NCI-H1417 treated with DMSO at 0.1 percent for 48 hours (cell line): ENCODE measurements around the gene ITPK1.

Experiments
- DNase-seq: peaks from one replicate; lab custom pipeline; 2025; lab: John Stamatoyannopoulos, UW

Gene ITPK1

DNA sequence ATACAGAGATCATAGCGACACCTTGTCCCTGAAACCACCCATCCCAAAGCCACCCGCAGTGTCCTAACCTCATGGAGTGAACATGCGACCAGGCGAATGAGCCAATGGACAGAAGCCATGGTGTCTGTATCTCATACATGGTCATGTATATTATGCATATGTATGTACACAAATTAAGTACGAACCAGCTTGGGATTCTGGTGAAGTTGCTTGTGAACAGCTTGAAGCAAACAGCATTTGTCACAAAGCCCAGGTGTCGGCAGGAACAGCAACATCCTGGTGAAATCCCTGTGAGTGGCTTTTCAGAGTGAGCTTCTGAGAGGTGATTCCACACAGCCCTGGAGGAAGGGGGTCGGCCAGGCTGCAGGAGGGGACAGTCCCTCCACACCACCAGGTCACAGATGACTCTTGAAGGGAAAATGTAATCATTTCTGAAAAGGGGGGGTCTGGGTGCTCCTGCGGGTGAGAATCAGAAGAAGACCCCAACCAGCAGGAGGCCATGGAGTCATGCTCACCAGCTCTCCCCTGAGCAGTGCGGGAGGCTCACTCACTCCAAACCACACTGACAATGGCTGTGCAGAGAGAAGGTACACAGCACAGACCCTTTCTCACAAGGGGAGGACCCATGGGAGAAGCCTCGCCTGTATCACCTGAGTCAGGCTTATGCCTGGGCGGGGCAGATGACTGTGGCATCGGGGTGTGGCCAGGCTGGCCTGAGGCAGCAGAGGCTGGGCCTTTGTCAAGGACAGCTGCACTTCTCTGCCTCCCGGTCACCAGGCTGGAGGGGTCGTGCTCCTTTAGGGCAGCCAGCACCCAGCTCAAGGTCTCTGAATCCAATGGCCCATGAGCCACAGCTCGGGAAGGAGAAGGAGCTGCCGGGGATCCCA, 178.4 kb downstream of the ITPK1 start:
- no peak for DNase-seq

DNA sequence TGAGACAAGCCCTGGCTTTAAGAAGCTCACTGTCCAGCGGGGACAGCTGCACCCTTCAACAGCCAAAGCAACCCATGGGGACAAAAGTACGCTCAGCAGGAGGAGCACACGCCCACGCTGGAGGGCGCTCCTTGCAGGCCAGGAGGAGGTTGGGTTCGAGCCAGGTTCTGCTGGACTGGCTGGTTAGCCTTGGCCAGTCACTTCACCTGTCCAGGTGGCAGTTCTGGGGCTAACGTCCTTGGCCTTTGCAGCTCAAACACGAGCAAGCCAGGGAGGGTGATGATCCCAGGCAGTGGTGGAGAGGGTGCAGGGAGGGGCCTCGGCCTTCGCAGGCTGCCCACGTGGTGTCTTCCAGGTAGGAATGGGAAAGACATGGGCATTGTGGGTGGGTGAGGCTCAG, 179.6 kb downstream of the ITPK1 start:
- DNase-seq: no peak

DNA sequence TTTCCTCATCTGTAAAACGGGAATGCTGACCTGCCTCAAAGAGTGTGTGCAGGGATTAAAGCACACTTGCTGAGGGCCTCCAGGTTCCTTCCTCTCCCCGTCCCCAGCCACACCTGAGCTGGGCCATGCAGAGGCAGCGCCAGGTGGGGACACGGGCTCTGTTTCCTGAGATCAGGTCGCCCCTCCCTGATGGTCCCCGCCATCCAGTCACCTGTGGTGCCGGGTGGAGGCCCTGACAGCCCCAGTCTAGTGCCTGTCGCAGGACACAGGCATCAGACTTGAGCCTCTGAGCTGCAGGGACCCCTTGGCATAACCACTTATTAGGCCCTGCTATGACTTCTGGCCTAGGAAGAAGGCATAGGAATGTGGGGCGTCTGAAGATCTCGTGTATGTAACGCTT, 180.3 kb downstream of the ITPK1 start:
- no peak for DNase-seq

DNA sequence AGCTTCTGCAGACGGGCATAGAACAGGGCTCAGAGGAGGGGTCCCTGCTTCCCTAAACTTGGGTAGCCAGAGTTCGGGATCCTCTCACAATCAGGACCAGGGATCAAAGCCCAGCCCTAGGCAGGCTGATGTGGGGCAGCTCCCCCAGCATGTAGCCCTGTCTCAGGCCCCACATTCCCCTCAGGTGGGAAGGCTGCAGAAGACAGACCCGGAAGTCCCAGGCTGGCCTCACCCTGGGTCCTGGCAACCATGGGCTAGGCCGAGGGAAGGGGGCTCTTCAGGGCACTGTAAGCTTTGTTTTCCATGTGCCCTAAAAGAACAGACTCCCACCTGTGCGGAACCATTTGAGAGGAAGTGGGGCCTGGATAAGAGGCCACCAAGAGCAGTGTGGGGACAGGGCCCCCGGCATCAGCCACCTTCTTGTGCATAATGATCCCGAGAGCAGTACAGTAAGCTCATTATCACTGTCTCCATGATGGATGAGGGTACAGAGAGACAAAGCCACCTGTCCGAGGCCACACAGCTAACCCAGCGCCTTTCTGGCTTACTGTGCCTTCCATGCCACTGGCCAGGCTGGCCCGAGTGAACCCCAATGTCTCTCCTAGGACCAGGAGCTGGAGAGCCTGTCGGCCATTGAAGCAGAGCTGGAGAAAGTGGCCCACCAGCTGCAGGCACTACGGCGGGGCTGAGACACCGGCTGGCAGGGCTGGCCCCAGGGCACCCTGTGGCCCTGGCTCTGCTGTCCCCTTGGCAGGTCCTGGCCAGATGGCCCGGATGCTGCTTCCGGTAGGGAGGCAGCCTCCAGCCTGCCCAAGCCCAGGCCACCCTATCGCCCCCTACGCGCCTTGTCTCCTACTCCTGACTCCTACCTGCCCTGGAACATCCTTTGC, 181.3 kb downstream of the ITPK1 start:
- no peak for DNase-seq

GRCh38 chr14:92933481-92933880, 182.2 kb downstream of the ITPK1 start:
- no peak for DNase-seq

- no peak for DNase-seq
Observed at GRCh38 chr14:92932448-92933395, 183.0 kb downstream of the ITPK1 start.

- DNase-seq: no peak
Observed at GRCh38 chr14:92931681-92932447, 183.9 kb downstream of the ITPK1 start.

DNA sequence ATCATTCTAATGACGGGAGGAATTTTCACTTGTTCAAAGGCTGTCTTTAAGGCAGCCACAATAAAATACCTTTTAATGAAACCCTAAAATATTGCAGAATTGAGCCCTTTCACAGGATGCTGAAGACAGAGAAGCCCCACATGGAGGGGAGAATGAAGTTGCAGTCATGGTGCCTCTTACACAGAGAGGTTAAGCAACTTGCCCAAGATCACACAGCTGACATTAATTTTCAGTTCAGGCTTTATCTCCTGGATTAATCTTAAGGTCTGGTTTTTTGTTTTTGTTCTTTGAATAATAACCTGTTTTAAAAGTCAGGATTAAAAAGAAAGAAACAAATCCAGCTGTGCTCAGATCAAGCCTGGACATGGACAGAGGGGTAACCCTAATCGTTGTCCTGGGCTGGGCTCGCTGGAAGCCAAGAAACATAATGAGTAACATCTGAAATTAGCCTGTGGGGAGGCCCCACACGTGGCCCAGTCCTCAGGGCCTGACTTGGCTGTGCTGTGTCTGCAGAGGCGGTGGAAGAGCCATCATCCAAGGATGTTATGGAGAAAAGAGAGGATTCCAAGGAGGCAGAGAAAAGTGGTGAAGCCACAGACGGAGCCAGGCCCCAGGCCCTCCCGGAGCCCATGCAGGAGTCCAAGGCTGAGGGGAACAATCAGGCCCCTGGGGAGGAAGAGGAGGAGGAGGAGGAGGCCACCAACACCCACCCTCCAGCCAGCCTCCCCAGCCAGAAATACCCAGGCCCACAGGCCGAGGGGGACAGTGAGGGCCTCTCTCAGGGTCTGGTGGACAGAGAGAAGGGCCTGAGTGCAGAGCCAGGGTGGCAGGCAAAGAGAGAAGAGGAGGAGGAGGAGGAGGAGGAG, 184.8 kb downstream of the ITPK1 start:
- DNase-seq: no peak

DNA sequence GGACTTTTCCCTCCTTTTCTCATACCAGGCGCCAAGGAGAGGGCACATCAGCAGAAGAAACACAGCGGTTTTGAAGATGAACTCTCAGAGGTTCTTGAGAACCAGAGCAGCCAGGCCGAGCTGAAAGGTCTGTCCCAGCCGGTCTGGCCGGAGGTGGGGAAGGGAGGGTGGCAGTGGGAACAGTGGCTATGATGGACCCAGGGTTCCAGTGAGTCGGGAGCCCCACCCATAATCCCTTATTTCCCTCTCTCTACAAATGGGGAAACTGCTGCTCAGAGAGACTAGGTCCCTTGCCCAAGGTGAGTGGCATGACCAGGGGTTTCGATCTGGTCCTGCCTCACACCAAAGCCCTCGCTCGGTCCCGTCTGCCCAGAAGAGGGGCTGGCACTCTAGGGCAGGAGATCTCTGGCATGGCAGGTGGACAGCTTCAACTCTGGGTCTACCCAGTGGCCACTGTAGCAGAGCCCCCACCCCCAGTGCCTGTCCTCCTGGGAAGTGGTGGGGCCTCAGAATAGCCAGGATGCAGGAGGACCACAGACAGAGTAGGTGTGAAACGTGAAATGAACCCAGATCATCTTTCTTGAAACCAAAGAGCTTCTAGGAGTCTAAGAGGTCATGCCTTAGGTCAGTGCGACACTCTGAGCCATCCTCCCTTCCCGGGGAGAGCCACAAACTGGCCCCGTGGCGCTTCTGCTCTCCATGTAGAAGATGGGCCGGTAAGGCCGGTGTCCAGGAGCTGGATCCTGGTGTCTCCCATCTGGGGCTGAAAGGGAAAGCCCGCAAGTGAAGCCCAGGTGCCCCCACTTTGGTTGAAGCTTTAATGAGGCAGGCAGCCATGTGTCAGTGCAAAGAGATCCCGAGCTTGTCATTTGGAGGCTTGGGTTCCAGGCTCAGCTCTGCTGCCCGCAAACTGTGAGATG, 185.8 kb downstream of the ITPK1 start:
- no peak for DNase-seq

DNA sequence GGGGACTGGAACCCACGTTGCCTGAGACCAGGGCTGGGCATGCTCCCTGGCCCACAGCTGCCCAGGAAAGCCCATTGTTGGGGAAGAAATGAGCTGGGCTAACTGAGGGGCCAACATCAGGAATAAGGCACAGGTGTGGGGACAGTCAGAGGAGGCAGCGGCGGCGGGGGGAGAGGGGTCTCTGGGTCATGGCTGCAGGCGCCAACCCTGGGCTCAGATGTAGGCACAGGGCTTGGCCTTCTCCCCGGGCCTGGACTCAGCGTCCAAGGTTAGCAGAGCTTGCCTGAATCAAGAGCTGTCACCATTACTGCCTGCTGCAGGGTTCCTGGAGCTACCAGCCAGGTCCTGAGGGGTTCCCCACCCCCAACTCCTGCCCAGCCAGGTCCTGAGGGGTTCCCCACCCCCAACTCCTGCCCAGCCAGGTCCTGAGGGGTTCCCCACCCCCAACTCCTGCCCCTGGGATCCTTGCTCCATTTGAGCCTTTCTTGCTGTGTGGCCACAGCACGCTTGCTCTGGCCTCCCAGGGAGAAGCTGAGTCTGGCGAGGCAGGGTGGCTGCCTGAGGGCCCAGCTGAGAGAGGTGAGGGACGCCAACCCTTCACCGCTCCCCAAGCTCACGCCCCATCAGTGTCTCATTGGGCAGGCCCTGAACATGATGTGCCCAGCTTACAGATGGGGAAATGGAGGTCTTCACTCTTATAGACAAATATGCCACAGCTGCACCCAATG, 186.6 kb downstream of the ITPK1 start:
- DNase-seq: no peak

DNA sequence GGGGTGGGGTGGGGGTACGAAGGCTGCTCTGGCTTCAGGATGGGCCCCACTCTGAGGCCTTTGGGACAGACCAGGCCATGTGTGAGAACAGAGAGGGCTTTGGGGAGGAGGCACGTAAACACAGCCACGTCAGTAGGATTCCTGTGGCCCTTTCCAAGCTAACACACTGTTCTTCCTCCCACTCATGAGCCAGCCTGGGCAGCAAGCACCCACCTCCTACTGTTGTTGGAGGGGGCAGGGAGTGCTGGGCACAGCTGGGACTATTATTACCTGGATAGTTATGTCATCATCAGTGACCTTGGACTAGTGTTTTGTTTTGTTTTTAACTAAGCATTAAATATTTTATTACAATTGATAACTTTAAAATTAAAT, 187.5 kb downstream of the ITPK1 start:
- no peak for DNase-seq

GRCh38 chr14:92927349-92928257, 188.1 kb downstream of the ITPK1 start:
- DNase-seq: no peak

- no peak for DNase-seq
Observed at GRCh38 chr14:92926931-92927330, 188.8 kb downstream of the ITPK1 start.

- DNase-seq: no peak
Observed at GRCh38 chr14:92926180-92926845, 189.4 kb downstream of the ITPK1 start.

- no peak for DNase-seq
Observed at GRCh38 chr14:92925446-92925845, 190.3 kb downstream of the ITPK1 start.

DNA sequence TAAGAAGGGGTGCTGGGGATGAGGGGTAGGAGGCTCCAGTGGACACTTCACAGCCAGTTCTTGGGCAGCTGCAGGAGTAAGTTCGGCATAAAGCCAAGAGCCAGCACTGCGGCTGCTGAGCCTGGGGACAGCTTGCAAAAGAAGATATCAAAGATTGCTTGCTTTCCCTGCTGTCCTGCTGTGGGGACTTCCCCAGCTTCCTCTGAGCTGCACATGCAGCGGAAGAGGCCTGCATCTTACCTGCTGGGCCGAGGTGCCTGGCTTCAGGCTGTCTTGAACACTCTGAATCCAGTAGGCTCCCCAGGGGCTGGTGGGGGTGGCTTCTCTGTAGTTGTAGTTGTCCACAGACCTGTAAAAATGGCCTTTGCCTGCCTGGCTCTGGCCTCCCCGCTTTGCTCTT, 191.5 kb downstream of the ITPK1 start:
- DNase-seq: no peak

DNA sequence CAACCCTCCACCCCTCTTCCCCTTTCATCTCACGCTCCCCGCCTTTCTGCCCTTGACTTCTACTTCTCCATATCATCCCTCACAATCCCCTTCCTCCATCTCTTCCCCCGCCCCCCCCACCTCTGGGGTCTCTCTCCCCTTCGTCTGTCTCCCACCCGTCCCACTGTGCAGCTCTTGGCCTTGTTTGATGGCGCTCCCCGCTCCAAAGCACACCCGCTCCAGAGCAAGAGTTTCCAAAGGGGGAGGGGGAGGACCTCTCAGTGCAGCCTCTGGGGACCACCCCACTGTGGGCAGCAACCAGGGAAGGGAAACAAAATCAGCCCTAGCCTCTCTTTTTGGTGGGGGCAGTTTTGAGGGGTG, 192.0 kb downstream of the ITPK1 start:
- no peak for DNase-seq
